HG03558 (cell line): ENCODE results near the gene HLTF.
"Not testable (repeated sequence)": the region's sequence is repeated elsewhere in the genome, so short reads cannot be mapped to it uniquely, and the experiment has no call there.

Experiments used
- ATAC-seq: cut with Tn5 transposase; IDR thresholded peaks from one replicate; pipeline ENCODE4 v1.9.1; 2021; ENCODE audit warnings: moderate number of reproducible peaks; ENCODE audit not compliant: unreplicated experiment; ENCODE audit errors: extremely low read depth

The HLTF gene, protein sequence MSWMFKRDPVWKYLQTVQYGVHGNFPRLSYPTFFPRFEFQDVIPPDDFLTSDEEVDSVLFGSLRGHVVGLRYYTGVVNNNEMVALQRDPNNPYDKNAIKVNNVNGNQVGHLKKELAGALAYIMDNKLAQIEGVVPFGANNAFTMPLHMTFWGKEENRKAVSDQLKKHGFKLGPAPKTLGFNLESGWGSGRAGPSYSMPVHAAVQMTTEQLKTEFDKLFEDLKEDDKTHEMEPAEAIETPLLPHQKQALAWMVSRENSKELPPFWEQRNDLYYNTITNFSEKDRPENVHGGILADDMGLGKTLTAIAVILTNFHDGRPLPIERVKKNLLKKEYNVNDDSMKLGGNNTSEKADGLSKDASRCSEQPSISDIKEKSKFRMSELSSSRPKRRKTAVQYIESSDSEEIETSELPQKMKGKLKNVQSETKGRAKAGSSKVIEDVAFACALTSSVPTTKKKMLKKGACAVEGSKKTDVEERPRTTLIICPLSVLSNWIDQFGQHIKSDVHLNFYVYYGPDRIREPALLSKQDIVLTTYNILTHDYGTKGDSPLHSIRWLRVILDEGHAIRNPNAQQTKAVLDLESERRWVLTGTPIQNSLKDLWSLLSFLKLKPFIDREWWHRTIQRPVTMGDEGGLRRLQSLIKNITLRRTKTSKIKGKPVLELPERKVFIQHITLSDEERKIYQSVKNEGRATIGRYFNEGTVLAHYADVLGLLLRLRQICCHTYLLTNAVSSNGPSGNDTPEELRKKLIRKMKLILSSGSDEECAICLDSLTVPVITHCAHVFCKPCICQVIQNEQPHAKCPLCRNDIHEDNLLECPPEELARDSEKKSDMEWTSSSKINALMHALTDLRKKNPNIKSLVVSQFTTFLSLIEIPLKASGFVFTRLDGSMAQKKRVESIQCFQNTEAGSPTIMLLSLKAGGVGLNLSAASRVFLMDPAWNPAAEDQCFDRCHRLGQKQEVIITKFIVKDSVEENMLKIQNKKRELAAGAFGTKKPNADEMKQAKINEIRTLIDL

DNA sequence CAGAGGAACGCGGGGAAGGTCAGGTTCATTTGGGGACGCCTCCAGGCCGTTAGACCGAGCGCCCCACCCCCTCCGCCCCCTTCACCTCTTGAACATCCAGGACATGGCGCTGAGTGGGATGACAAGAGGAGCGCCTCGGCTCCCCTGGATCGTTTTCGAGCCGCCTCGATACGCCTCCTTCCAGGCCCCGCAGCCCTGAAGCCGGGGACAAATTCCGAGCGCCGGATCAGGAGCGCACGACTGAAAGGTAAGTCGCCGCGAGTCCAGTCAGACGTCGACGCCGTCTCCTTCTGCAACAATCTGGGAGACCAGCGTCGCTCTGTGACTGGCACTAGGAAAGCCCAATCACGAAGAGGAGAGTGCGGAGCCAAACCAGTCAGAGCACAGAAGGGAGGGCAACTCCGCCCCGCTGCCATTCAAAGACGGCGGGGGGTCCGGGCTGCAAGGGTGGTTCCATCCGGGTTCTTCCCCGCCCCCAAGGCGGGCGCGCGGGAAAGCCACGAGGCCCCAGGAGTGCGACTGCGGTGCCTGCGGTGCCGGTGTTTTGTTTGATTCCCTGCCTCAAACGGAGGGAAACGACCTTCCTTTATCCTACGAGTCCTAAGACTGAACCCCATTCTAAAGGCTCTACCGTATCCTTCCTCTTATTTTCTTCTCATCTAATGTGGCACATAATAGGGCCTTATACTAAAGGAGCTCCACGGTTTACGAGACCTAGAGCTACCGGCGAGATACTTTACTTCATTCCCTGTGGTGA, at the start of gene HLTF:
HLTF (minus strand) TSS at position 302 of the 757 bp plus-strand sequence; CDS start at position 105, 197 bp downstream.
- ATAC-seq: peak; percentile 99

GRCh38 chr3:149134575-149134974, 48.2 kb upstream of the HLTF start:
- no peak for ATAC-seq

- ATAC-seq: no peak
Observed at GRCh38 chr3:149131589-149131988, 45.3 kb upstream of the HLTF start.

DNA sequence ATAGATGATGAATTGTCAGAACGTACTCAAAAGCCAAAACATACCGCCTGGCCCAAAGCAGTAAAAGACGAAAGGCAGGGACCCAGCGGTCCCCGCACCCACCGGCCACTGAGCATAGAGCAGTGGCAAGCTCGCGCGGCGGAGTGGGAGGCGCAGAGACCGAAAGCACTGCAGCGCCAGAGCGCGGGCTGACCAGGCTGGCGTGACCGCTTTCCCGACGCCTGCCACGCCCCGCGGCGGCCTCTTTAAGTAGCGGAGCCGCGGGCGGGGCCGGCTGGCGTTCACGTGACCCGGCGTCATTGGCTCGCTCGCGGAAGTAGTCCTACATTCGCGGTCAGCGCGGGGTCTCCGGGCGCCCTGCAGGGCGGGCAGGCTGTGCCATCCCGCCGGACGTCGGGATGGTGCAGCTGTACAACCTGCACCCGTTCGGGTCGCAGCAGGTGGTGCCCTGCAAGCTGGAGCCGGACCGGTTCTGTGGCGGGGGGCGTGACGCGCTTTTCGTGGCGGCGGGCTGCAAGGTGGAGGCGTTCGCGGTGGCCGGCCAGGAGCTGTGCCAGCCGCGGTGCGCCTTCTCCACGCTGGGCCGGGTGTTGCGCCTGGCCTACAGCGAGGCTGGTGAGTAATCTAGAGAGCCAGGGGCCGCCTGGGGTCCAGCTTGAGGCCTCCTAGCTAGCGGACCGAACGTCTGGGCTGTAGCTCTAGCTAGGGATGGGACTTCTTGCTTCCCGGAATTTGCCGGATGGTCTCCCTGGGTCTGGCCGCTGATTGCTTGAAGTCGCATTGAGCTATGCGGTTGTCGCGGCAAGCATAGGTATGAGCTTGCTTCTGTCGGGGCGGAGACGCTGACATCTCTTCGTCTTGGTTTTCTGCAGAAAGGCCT, 43.2 kb upstream of the HLTF start, which contains the start of gene HPS3:
HPS3 (plus strand) TSS at position 313 of the 880 bp plus-strand sequence; CDS start at position 399, 86 bp downstream.
- ATAC-seq: peak; percentile 90

GRCh38 chr3:149128821-149129220, 42.5 kb upstream of the HLTF start:
- ATAC-seq: no peak

GRCh38 chr3:149122721-149123578, 36.6 kb upstream of the HLTF start:
- ATAC-seq: no peak

DNA sequence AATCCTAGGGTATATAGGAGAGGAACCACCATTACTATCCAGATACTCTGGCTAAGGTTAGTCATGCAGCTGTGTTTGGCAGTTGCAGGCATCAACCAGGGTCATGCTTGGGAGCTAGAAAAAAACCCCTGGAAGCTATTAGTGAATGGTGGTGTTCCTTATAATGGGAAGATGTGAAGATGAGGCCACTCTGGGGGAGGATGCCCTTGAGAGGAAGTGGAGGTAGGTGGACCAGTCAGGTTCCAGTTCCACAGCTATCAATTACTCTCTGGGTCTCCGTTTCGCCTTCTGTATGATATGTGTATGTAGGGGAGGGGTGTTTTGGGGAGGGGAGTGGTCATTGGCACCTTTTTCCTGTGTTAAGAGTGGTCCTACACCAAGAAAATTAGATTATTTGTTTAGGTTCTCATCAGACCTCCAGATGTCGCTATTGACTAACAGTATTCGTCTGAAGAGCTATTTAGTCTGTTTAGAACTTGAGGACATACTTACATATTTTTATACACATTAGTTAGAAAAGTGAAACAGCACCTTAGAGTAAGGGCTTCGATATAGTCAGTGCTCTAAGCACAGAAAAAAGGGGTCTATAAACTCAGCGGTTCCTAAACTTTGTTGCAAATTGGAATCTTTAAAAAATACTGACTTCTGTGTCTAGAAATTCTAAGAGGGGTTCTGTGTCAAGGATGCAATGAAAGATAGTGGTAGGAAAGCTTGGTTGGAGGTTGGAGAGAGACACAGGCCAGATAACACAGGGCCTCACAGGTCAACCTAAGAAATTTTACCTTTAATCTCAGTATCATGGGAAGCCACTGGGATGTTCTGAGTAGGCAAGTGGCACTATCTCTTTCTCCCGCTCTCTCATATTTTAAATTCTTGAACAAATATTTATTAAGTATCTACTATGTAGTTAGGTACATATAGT, 34.0 kb upstream of the HLTF start:
- ATAC-seq: no peak

DNA sequence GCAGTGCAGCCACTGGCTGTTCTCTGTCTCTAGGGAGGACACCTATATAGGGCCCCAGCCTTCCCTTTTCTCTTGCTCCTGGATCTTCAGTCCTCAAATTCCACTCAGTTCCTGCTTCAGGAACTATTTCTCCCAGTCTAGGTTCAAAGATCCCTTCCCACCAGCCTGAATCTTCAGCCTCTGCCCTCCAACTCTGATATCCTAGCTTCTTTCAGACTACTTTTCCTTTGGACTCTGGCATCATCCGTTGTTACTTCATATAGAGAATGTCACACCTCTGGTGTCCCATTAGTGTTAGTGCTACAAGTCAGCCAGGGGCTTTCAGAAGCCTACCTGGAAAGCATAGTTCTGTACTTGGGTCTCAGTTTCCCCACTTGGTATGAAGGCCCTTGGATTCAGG, 33.1 kb upstream of the HLTF start:
- no peak for ATAC-seq

DNA sequence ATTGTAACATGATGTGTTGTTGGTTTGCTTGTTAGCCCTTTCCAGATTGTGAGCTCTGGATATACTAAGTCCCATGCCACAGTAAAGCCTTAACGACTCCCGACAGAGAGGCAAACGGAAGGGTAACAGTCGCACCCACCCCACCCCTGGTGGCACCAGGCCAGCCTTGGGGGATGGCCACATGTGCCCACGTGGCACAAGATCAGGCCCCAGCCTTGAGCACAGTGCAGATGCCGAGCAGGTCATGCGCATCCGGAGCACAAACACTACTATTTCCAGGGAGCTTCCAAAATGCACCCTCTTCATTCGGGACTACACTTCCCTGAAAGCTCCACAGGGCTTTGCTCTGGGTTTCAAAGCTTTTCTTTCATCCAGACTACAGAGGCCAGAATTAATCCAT, 32.4 kb upstream of the HLTF start:
- no peak for ATAC-seq

DNA sequence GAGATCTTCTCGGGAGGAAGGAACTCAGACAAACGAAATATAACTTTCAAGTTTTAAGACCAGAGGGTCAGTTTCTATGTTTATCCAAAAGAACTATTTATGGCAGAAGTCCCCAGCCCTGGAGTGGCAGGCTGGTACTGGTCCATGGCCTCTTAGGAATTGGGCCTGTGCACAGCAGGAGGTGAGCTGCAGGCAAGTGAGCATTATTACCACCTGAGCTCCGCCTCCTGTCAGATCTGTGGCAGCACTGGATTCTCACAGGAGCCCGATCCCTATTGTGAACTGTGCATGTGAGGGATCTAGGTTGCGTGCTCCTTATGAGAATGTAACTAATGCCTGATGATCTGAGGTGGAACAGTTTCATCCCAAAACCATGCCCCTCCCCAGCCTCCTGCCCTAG, 28.8 kb upstream of the HLTF start:
- no peak for ATAC-seq

GRCh38 chr3:149114458-149114857, 28.1 kb upstream of the HLTF start:
- no peak for ATAC-seq

DNA sequence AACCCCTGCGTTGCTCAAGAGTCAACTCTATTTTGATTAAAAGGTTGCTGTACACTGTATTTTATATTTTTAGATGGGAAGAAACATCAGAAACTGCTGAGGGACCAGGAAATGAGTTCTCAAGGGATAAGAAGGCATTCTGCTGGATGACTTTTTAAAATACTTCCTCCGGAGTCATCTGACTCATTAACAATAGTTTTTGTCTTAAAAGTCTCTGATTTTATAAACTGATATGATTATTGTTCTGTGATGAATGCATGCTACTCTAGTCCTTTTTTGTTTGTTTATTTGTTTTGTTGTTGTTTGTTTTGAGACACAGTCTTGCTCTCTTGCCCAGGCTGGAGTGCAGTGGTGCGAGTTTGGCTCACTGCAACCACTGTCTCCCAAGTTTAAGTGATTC, 18.2 kb upstream of the HLTF start:
- no peak for ATAC-seq

DNA sequence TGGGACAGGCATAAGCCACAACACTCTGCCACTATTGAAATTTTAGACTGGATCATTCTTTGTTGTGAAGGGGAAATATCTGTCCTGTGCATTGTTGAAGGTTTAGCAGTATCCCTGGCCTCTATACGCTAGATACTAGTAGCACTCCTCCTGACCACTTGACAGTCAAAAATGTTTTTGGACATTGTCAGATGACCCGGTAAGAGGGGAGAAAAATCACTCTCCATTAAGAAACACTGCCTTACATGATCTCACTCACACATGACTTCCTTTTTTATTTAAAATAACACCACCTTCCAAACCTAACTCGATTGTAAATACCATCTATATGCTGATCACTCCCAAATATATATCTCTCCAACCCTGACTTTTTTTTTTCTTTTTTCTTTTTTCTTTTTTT, 15.3 kb upstream of the HLTF start:
- no peak for ATAC-seq

DNA sequence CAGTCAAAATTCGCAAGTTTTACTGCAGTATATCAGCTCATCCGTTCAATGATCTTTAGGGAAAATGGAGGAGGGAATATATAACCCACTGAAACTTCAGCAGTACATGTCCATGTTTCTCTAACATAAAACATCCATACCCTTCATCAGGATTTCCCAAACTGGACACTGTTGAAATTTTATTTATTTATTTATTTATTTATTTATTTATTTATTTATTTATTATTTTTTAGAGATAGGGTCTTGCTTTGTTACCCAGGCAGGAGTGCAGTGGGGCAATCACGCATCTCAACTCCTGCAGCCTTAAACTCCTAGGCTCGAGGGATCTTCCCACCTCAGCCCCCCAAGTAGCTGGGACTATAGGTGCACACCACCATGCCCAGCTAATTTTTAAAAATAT, 14.8 kb upstream of the HLTF start:
- ATAC-seq: no peak

DNA sequence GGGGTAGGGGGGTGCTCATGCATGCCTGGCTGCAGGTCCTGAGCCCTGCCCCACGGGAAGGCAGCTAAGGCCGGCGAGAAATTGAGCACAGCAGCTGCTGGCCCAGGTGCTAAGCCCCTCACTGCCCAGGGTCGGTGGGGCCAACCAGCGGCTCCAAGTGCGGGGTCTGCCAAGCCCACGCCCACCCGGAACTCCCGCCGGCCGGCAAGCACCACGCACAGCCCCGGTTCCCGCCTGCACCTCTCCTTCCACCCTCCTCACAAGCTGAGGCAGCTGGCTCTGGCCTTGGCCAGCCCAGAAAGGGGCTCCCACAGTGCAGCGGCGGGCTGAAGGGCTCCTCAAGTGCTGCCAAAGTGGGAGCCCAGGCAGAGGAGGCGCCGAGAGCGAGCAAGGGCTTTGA, 11.7 kb upstream of the HLTF start:
- ATAC-seq: not testable (repeated sequence)

DNA sequence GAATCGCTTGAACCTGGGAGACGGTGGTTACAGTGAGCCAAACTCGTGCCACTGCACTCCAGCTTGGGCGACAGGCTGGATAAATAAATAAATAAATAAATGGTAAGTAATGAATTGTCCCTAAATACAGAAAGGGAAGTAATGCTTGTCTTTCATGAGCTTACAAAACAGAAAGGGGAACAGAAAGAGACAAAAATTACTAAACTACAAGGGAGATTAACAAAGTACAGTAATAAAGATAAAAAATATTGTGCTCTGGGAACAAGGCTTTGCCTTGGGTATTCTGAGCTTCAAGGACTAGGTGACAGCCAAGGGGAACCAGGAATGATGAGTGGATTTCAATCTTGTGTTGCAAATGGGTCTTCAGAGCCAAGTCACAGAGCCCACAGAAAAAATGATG, 9.2 kb upstream of the HLTF start:
- ATAC-seq: peak; percentile 90

GRCh38 chr3:149091983-149092382, 5.7 kb upstream of the HLTF start:
- no peak for ATAC-seq
